HepG2 (cell line): ENCODE results near the gene ZNF500. TPM values are rescaled to one million over a fixed set of nuclear protein-coding genes. Genes with fewer than 3 reads are reported as not detected.

Experiments
- AHR ChIP-seq: IDR thresholded peaks from 2 replicates; pipeline ENCODE4 v1.6.1; 2018; ENCODE audit warnings: missing genetic modification reagents, missing compliant biosample characterization
- CBX5 ChIP-seq: sonication (generic); formaldehyde crosslinking; IDR thresholded peaks from 2 replicates; pipeline ENCODE4 v1.4.0; 2020; ENCODE audit warnings: missing genetic modification reagents, borderline replicate concordance
- CC2D1A ChIP-seq: sonication (generic); formaldehyde crosslinking; IDR thresholded peaks from 2 replicates; pipeline ENCODE4 v1.8.1; 2023; ENCODE audit warnings: mild to moderate bottlenecking, missing genetic modification reagents
- CHCHD3 ChIP-seq: sonication (generic); formaldehyde crosslinking; IDR thresholded peaks from 2 replicates; pipeline ENCODE4 v1.8.0; 2022; ENCODE audit warnings: mild to moderate bottlenecking, missing genetic modification reagents, moderate library complexity
- JUND ChIP-seq: sonication (generic); formaldehyde crosslinking; IDR thresholded peaks from 2 replicates; pipeline ENCODE4 v1.8.0; 2022; ENCODE audit warnings: mild to moderate bottlenecking, missing genetic modification reagents
- NR1H2 ChIP-seq: sonication (generic); formaldehyde crosslinking; IDR thresholded peaks from 2 replicates; pipeline ENCODE4 v1.8.1; 2022; ENCODE audit warnings: low read depth, missing genetic modification reagents, borderline replicate concordance
- NR2F1 ChIP-seq, 2 experiments: fragments of 450-650 bp in 1 of 2; formaldehyde crosslinking in 1 of 2; IDR thresholded peaks; 2 replicates each; pipeline versions ENCODE4 v1.5.0 to v1.6.1; 2016 to 2020; ENCODE audit warnings: mild to moderate bottlenecking in 1 of 2, missing compliant biosample characterization in 1 of 2, missing genetic modification reagents in 1 of 2, moderate library complexity in 1 of 2
- PHF20 ChIP-seq: sonication (generic); formaldehyde crosslinking; IDR thresholded peaks from 2 replicates; pipeline ENCODE4 v1.5.0; 2020; ENCODE audit warnings: mild to moderate bottlenecking, missing genetic modification reagents
- RBM39 ChIP-seq: fragments of 200-400 bp; formaldehyde crosslinking; IDR thresholded peaks from one replicate; pipeline ENCODE4 v1.6.1; 2018; ENCODE audit warnings: antibody characterized with exemption, mild to moderate bottlenecking, low read depth, low read length; ENCODE audit not compliant: poor library complexity, severe bottlenecking
- ZNF343 ChIP-seq: sonication (generic); formaldehyde crosslinking; IDR thresholded peaks from 2 replicates; pipeline ENCODE4 v1.4.0; 2020; ENCODE audit warnings: mild to moderate bottlenecking, missing genetic modification reagents
- ZNF619 ChIP-seq: sonication (generic); formaldehyde crosslinking; IDR thresholded peaks from 2 replicates; pipeline ENCODE4 v1.4.0; 2020; ENCODE audit warnings: mild to moderate bottlenecking, missing genetic modification reagents
- ZNF720 ChIP-seq: sonication (generic); formaldehyde crosslinking; IDR thresholded peaks from 2 replicates; pipeline ENCODE4 v1.4.0; 2020; ENCODE audit warnings: missing genetic modification reagents
- polyA plus RNA-seq, 8 experiments: library from polyadenylated mRNA; depleted of rRNA in 3 of 8; stranded (reverse) in 7 of 8; unstranded in 1 of 8; fragments of >200 nt; fragmentation: Illumina TruSeq in 4 of 8; extraction: Trizol in 4 of 8; gene quantifications; 2 replicates each; pipeline versions ENCODE4 v1.2.1 to v1.2.3, GENCODE V29; 2011 to 2016; ENCODE audit warnings: low read depth in 4 of 8, missing spikeins in 1 of 8, mixed read lengths in 1 of 8; ENCODE audit not compliant: insufficient read depth in 1 of 8
- total RNA-seq, 5 experiments: library from RNA; depleted of rRNA; stranded (reverse); fragments of >200 nt; fragmentation: Illumina TruSeq; extraction: Trizol; gene quantifications; 2 replicates each; pipeline ENCODE4 v1.2.3, GENCODE V29; 2016; ENCODE audit warnings: low read depth in 1 of 5
- TF ChIP-seq, protein P1 (sequence below): fragments of 450-650 bp; IDR thresholded peaks from 2 replicates; pipeline ENCODE4 v1.6.1; 2017; ENCODE audit warnings: mild to moderate bottlenecking
- TF ChIP-seq, protein P2 (sequence below): sonication (generic); formaldehyde crosslinking; IDR thresholded peaks from 2 replicates; pipeline ENCODE4 v1.5.1; 2020; ENCODE audit warnings: mild to moderate bottlenecking, missing genetic modification reagents, moderate library complexity
- TF ChIP-seq, protein P3 (sequence below): sonication (generic); formaldehyde crosslinking; IDR thresholded peaks from 2 replicates; pipeline ENCODE4 v1.8.1; 2023; ENCODE audit warnings: mild to moderate bottlenecking, missing genetic modification reagents
- TF ChIP-seq, protein P4 (sequence below): sonication (generic); formaldehyde crosslinking; IDR thresholded peaks from 2 replicates; pipeline ENCODE4 v1.4.0; 2020; ENCODE audit warnings: missing genetic modification reagents, low read depth, mild to moderate bottlenecking, borderline replicate concordance
- TF ChIP-seq, protein P5 (sequence below): IDR thresholded peaks from 2 replicates; pipeline ENCODE4 v1.6.1; 2016; ENCODE audit warnings: missing genetic modification reagents, missing compliant biosample characterization
- TF ChIP-seq, protein P6 (sequence below): IDR thresholded peaks from 2 replicates; pipeline ENCODE4 v1.6.1; 2018; ENCODE audit warnings: missing genetic modification reagents
- TF ChIP-seq, protein P7 (sequence below): sonication (generic); formaldehyde crosslinking; IDR thresholded peaks from 2 replicates; pipeline ENCODE4 v1.8.1; 2023; ENCODE audit warnings: missing genetic modification reagents, inconsistent platforms, borderline replicate concordance

Gene ZNF500
- total and polyA plus RNA-seq, 2 of the 13 experiments (the other 11 are each of a cell fraction or from before 2014, with no cell fraction given), result 6.1 to 12.2 TPM

DNA sequence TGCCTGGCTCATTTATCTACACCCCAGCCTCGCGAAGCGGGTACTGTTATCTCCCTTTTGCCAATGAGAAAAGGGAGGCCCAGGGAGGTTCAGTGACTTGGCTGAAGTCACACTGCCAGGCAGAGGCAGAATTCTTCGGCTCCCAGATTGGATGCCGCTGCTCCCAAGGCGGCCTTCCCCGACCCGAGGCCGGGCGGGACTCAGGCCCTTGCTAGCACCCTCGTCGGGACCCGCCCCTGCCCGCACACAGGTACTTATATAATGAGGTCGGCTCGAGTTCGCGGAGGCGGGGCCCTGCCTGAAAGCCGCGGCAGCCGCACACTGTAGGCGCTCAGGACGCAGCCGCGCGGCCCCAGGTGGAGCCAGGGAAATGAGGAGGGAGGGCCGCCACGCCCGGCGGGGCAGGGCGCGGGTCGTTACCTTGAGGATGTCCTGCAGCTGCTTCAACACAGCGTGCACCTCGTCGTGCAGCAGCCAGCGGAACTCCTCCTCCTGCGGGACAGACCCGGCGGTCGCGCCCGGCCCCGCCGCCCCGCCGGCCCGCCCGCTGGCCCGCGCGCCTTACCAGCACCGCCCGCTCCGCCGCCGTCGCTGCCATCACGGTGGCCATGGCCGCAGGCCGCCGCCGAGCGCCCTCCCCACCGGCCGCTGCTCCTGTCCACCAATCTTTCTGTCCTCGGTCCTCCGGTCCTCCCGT is 35.1 kb upstream of the ZNF500 start, which contains the start of gene ROGDI (continued):
- TF ChIP-seq, protein P1, sequence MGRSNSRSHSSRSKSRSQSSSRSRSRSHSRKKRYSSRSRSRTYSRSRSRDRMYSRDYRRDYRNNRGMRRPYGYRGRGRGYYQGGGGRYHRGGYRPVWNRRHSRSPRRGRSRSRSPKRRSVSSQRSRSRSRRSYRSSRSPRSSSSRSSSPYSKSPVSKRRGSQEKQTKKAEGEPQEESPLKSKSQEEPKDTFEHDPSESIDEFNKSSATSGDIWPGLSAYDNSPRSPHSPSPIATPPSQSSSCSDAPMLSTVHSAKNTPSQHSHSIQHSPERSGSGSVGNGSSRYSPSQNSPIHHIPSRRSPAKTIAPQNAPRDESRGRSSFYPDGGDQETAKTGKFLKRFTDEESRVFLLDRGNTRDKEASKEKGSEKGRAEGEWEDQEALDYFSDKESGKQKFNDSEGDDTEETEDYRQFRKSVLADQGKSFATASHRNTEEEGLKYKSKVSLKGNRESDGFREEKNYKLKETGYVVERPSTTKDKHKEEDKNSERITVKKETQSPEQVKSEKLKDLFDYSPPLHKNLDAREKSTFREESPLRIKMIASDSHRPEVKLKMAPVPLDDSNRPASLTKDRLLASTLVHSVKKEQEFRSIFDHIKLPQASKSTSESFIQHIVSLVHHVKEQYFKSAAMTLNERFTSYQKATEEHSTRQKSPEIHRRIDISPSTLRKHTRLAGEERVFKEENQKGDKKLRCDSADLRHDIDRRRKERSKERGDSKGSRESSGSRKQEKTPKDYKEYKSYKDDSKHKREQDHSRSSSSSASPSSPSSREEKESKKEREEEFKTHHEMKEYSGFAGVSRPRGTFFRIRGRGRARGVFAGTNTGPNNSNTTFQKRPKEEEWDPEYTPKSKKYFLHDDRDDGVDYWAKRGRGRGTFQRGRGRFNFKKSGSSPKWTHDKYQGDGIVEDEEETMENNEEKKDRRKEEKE, result no peak
- TF ChIP-seq RBM39, result no peak
- no peak for TF ChIP-seq ZNF619
- no peak for TF ChIP-seq ZNF720 (CRISPR knock-in tag)
- TF ChIP-seq, protein P2, sequence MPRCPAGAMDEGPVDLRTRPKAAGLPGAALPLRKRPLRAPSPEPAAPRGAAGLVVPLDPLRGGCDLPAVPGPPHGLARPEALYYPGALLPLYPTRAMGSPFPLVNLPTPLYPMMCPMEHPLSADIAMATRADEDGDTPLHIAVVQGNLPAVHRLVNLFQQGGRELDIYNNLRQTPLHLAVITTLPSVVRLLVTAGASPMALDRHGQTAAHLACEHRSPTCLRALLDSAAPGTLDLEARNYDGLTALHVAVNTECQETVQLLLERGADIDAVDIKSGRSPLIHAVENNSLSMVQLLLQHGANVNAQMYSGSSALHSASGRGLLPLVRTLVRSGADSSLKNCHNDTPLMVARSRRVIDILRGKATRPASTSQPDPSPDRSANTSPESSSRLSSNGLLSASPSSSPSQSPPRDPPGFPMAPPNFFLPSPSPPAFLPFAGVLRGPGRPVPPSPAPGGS (CRISPR knock-in tag), result no peak
- TF ChIP-seq AHR (CRISPR knock-in tag), result no peak
- TF ChIP-seq, protein P3, sequence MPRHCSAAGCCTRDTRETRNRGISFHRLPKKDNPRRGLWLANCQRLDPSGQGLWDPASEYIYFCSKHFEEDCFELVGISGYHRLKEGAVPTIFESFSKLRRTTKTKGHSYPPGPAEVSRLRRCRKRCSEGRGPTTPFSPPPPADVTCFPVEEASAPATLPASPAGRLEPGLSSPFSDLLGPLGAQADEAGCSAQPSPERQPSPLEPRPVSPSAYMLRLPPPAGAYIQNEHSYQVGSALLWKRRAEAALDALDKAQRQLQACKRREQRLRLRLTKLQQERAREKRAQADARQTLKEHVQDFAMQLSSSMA (CRISPR knock-in tag), result no peak
- TF ChIP-seq PHF20 (CRISPR knock-in tag), result no peak
- peak; percentile 26; the same call in 1 of the 2 replicates for TF ChIP-seq CBX5
- no peak for TF ChIP-seq JUND (CRISPR knock-in tag)
- TF ChIP-seq, protein P4, sequence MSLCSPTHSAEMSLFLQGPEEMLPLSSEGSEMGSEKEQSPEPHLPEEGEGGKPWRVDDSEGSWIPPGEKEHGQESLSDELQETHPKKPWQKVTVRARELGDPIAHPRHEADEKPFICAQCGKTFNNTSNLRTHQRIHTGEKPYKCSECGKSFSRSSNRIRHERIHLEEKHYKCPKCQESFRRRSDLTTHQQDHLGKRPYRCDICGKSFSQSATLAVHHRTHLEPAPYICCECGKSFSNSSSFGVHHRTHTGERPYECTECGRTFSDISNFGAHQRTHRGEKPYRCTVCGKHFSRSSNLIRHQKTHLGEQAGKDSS (CRISPR knock-in tag), result no peak
- TF ChIP-seq CC2D1A (CRISPR knock-in tag), result no peak
- TF ChIP-seq, protein P5, sequence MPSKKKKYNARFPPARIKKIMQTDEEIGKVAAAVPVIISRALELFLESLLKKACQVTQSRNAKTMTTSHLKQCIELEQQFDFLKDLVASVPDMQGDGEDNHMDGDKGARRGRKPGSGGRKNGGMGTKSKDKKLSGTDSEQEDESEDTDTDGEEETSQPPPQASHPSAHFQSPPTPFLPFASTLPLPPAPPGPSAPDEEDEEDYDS, result peak; percentile 78
- TF ChIP-seq NR2F1 (CRISPR knock-in tag; IDR thresholded peaks at IDR 0.05), result peak in 1 of 2 experiments; percentile 36; a peak in 1 of 4 replicates
- TF ChIP-seq NR1H2 (CRISPR knock-in tag), result no peak
- no peak for TF ChIP-seq CHCHD3 (CRISPR knock-in tag)
- TF ChIP-seq, protein P6, sequence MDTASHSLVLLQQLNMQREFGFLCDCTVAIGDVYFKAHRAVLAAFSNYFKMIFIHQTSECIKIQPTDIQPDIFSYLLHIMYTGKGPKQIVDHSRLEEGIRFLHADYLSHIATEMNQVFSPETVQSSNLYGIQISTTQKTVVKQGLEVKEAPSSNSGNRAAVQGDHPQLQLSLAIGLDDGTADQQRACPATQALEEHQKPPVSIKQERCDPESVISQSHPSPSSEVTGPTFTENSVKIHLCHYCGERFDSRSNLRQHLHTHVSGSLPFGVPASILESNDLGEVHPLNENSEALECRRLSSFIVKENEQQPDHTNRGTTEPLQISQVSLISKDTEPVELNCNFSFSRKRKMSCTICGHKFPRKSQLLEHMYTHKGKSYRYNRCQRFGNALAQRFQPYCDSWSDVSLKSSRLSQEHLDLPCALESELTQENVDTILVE, result no peak
- no peak for TF ChIP-seq ZNF343 (CRISPR knock-in tag)
- TF ChIP-seq, protein P7, sequence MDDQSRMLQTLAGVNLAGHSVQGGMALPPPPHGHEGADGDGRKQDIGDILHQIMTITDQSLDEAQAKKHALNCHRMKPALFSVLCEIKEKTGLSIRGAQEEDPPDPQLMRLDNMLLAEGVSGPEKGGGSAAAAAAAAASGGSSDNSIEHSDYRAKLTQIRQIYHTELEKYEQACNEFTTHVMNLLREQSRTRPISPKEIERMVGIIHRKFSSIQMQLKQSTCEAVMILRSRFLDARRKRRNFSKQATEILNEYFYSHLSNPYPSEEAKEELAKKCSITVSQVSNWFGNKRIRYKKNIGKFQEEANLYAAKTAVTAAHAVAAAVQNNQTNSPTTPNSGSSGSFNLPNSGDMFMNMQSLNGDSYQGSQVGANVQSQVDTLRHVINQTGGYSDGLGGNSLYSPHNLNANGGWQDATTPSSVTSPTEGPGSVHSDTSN (CRISPR knock-in tag), result no peak
